Gastrocnemius medialis (tissue), 4 donors: ENCODE results near the gene HMCN1. TPM values are rescaled to one million over a fixed set of nuclear protein-coding genes. Genes with fewer than 3 reads are reported as not detected.

Source experiments
- ATAC-seq, 2 donors: fragments of 150-250 bp; one replicate each; pipeline ENCODE4 v1.9.1; 2016
- DNase-seq, 2 donors: peaks; one replicate each; pipeline ENCODE4 v3.0.0-alpha.2; 2019
- H3K27ac ChIP-seq, 4 donors: fragments of 200-600 bp; sonication (generic); 1 replicate in 1 of 4; 2 replicates in 3 of 4; pipeline ENCODE4 v1.5.1; 2016 to 2018; ENCODE audit warnings: mild to moderate bottlenecking in 2 of 4, moderate library complexity in 1 of 4
- H3K27me3 ChIP-seq, 3 donors: fragments of 200-600 bp; sonication (generic) in 2 of 3; 1 replicate in 1 of 3; 2 replicates in 2 of 3; pipeline versions ENCODE4 v1.5.1 to v1.6.0; 2016 to 2019; ENCODE audit warnings: mild to moderate bottlenecking in 1 of 3, moderate library complexity in 1 of 3
- H3K36me3 ChIP-seq, 2 donors: fragments of 200-600 bp; sonication (generic) in 1 of 2; one replicate each; pipeline ENCODE4 v1.5.1; 2017 to 2018
- H3K4me1 ChIP-seq, 2 donors: fragments of 200-600 bp; sonication (generic) in 1 of 2; one replicate each; pipeline ENCODE4 v1.5.1; 2016 to 2017; ENCODE audit warnings: mild to moderate bottlenecking in 2 of 2
- H3K4me3 ChIP-seq, 4 donors: fragments of 200-600 bp; sonication (generic) in 3 of 4; 1 replicate in 1 of 4; 2 replicates in 3 of 4; pipeline ENCODE4 v1.5.1; 2016 to 2019; ENCODE audit warnings: mild to moderate bottlenecking in 2 of 4
- H3K9me3 ChIP-seq, 3 donors: fragments of 200-600 bp; sonication (generic) in 2 of 3; 1 replicate in 1 of 3; 2 replicates in 2 of 3; pipeline ENCODE4 v1.5.1; 2016 to 2019
- CTCF ChIP-seq, 5 experiments: fragments of 450-650 bp in 3 of 5; fragments of 200-600 bp in 2 of 5; sonication (generic) in 2 of 5; IDR thresholded peaks in 4 of 5; conservative IDR thresholded peaks in 1 of 5; 1 replicate in 4 of 5; 2 replicates in 1 of 5; pipeline ENCODE4 v1.5.1; 2016 to 2019; ENCODE audit warnings: antibody characterized with exemption in 5 of 5, mild to moderate bottlenecking in 3 of 5, moderate library complexity in 3 of 5
- POLR2A ChIP-seq, 2 donors: fragments of 450-650 bp; IDR thresholded peaks; one replicate each; pipeline ENCODE4 v1.6.1; 2017; ENCODE audit warnings: antibody characterized with exemption in 2 of 2, mild to moderate bottlenecking in 2 of 2, moderate library complexity in 2 of 2
- in situ Hi-C, 4 donors: fragments of 200-750 bp; cut with MboI; loops; one replicate each; pipeline versions ENCODE4 v1.15.0 to v1.8.0; 2017; ENCODE audit warnings: low sequenced_read_pairs in 4 of 4
- intact Hi-C: fragments of 100-400 bp; cut with DNase I; formaldehyde crosslinking; loops from one replicate; pipeline ENCODE4 v1.15.1; 2023; ENCODE audit warnings: low total_unique reads
- total RNA-seq, 4 donors: library from RNA; depleted of rRNA; stranded (reverse); fragments of >200 nt; gene quantifications; one replicate each; pipeline versions ENCODE4 v1.1.0 to v1.2.3, GENCODE V29; 2016

HMCN1 gene
- total RNA-seq, 4 donors from 2014 or later, result 2.6 to 7.5 (median 5.1) TPM

GRCh38 chr1:185860311-185860710 is 126.1 kb downstream of the HMCN1 start:
- H3K27me3 ChIP-seq, result no peaks in the 10 kb centered on the region
- no peaks in the 10 kb centered on the region for H3K36me3 ChIP-seq
- DNase-seq, result no peak
- H3K4me1 ChIP-seq, result no peaks in the 10 kb centered on the region
- in situ Hi-C loops, result no loop called here
- H3K9me3 ChIP-seq, result no peaks in the 10 kb centered on the region
- no peak overlapping the region for H3K4me3 ChIP-seq
- intact Hi-C loops, result no loop called here
- no peak overlapping the region for H3K27ac ChIP-seq
- no peak for TF ChIP-seq POLR2A (IDR thresholded peaks at IDR 0.05)
- TF ChIP-seq CTCF (IDR thresholded peaks at IDR 0.05 in 4 of 5, conservative IDR thresholded peaks at IDR 0.05 in 1 of 5), result no peak
- ATAC-seq, result no peak

- ATAC-seq (no peak), DNase-seq (no peak)
- Histone ChIP-seq H3K9me3 (no peaks in the 10 kb centered on the region), H3K27ac (no peak overlapping the region), H3K4me3 (no peak overlapping the region), H3K27me3 (no peaks in the 10 kb centered on the region), H3K4me1 (no peaks in the 10 kb centered on the region), H3K36me3 (no peaks in the 10 kb centered on the region)
- in situ Hi-C loops, result no loop called here
- TF ChIP-seq CTCF (IDR thresholded peaks at IDR 0.05 in 4 of 5, conservative IDR thresholded peaks at IDR 0.05 in 1 of 5) (no peak), POLR2A (IDR thresholded peaks at IDR 0.05) (no peak)
- intact Hi-C loops, result no loop called here
Measured at GRCh38 chr1:185860859-185861258, 126.7 kb downstream of the HMCN1 start.

DNA sequence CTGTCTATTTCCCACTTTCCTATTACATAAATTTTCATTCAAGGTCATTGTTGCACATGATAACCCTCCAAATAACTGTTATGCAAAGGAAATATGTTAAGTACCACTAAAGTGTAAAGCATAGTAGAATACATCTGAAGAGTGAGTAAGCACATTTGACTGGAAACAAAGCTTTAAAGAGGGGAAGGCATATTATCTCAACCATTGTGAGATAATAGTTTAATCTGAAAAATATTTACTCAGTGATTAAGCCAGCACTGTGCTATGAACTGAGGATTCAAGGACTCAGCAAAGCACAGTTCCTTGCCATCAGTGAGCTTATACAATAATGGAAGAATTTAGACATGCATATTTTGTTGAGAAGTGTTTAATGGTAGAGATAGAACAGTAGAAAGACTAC is 127.4 kb downstream of the HMCN1 start:
- intact Hi-C loops (no loop called here), in situ Hi-C loops (no loop called here)
- no peak for DNase-seq

GRCh38 chr1:185862235-185862634 is 128.0 kb downstream of the HMCN1 start:
- Histone ChIP-seq H3K9me3 (no peaks in the 10 kb centered on the region), H3K27me3 (no peaks in the 10 kb centered on the region), H3K27ac (no peak overlapping the region), H3K4me3 (no peak overlapping the region), H3K36me3 (no peaks in the 10 kb centered on the region), H3K4me1 (no peaks in the 10 kb centered on the region)
- ATAC-seq, result no peak
- no peak for TF ChIP-seq CTCF (IDR thresholded peaks at IDR 0.05 in 4 of 5, conservative IDR thresholded peaks at IDR 0.05 in 1 of 5)
- TF ChIP-seq POLR2A (IDR thresholded peaks at IDR 0.05), result no peak
- intact Hi-C loops (no loop called here), in situ Hi-C loops (no loop called here)
- no peak for DNase-seq

More for the DNA sequence above, 127.4 kb downstream of the HMCN1 start:
- TF ChIP-seq CTCF (IDR thresholded peaks at IDR 0.05 in 4 of 5, conservative IDR thresholded peaks at IDR 0.05 in 1 of 5) (no peak), POLR2A (IDR thresholded peaks at IDR 0.05) (no peak)
- H3K27me3 ChIP-seq, result no peaks in the 10 kb centered on the region
- no peaks in the 10 kb centered on the region for H3K9me3 ChIP-seq
- no peaks in the 10 kb centered on the region for H3K36me3 ChIP-seq
- H3K4me1 ChIP-seq, result no peaks in the 10 kb centered on the region
- H3K27ac ChIP-seq, result no peak overlapping the region
- no peak overlapping the region for H3K4me3 ChIP-seq
- ATAC-seq, result no peak

GRCh38 chr1:185864331-185864730 is 130.1 kb downstream of the HMCN1 start:
- H3K27me3 ChIP-seq, result no peaks in the 10 kb centered on the region
- DNase-seq (no peak), ATAC-seq (no peak)
- H3K4me1 ChIP-seq, result no peaks in the 10 kb centered on the region
- TF ChIP-seq CTCF (IDR thresholded peaks at IDR 0.05 in 4 of 5, conservative IDR thresholded peaks at IDR 0.05 in 1 of 5) (no peak), POLR2A (IDR thresholded peaks at IDR 0.05) (no peak)
- no peak overlapping the region for H3K4me3 ChIP-seq
- in situ Hi-C loops, result no loop called here
- H3K9me3 ChIP-seq, result no peaks in the 10 kb centered on the region
- no peak overlapping the region for H3K27ac ChIP-seq
- no peaks in the 10 kb centered on the region for H3K36me3 ChIP-seq
- intact Hi-C loops, result no loop called here
